Psoas muscle (tissue), 8 donors: ENCODE data around the gene GPR83. TPM values are rescaled to one million over a fixed set of nuclear protein-coding genes. Genes with fewer than 3 reads are reported as not detected.

Source experiments
- ATAC-seq, 4 donors: fragments of 200-7000 bp; cut with Tn5 transposase; one replicate each; pipeline ENCODE4 v1.9.1; 2020; ENCODE audit warnings: moderate library complexity in 3 of 4, mild to moderate bottlenecking in 2 of 4
- DNase-seq, 2 donors: peaks; one replicate each; pipeline ENCODE4 v3.0.0-alpha.2; 2020
- H3K27ac ChIP-seq: fragments of 200-600 bp; one replicate; pipeline ENCODE4 v1.8.0; 2022
- H3K27me3 ChIP-seq, 3 donors: fragments of 200-600 bp in 1 of 3; one replicate each; pipeline versions ENCODE4 v1.6.1 to v1.8.0; 2013 to 2022; ENCODE audit warnings: low read length in 2 of 3, mild to moderate bottlenecking in 2 of 3, moderate library complexity in 1 of 3; ENCODE audit not compliant: insufficient read depth in 3 of 3
- H3K36me3 ChIP-seq, 2 donors: fragments of 200-600 bp in 1 of 2; one replicate each; pipeline versions ENCODE4 v1.6.1 to v1.8.0; 2013 to 2022; ENCODE audit warnings: low read depth in 1 of 2, mild to moderate bottlenecking in 1 of 2, moderate library complexity in 1 of 2; ENCODE audit not compliant: insufficient read depth in 1 of 2
- H3K4me1 ChIP-seq: fragments of 200-600 bp; one replicate; pipeline ENCODE4 v1.8.0; 2022
- H3K4me3 ChIP-seq: fragments of 200-600 bp; one replicate; pipeline ENCODE4 v1.8.0; 2022; ENCODE audit warnings: mild to moderate bottlenecking
- H3K9me3 ChIP-seq: fragments of 200-600 bp; one replicate; pipeline ENCODE4 v1.8.0; 2022
- WGBS, 3 donors: extraction: QIAGEN DNeasy Blood & Tissue Kit; methylation state at CpG; one replicate each; pipeline versions ENCODE4 v1.1.6 to v1.1.7; 2013; 5-methylcytosine and 5-hydroxymethylcytosine counted together
- intact Hi-C, 2 donors: fragments of 100-400 bp; cut with DNase I; formaldehyde crosslinking; loops; one replicate each; pipeline versions ENCODE4 v1.11.0 to v1.14.2; 2022
- polyA plus RNA-seq, 3 donors: library from polyadenylated mRNA; stranded (reverse); fragments of 200-250 nt; gene quantifications; one replicate each; pipeline ENCODE4 v1.2.3, GENCODE V29; 2013
- total RNA-seq, 4 donors: library from RNA; stranded (reverse); fragmentation: NEBNext Ultra II Directional in 2 of 4; extraction: Animal tissue kit (Norgen Biotek cat#: 25700) in 2 of 4; gene quantifications; one replicate each; pipeline versions ENCODE4 v1.2.1 to v1.2.4, GENCODE V29; 2021 to 2023
- TF ChIP-seq, protein P1 (sequence below): fragments of 200-600 bp; IDR thresholded peaks from one replicate; pipeline ENCODE4 v1.8.0; 2022; ENCODE audit warnings: antibody characterized with exemption
- donor health status: healthy with polysubstance abuse.
- donor health status: DM: no; HTN: no; CAD: no; lungs with moderate emphysema.
- donor health status: Bipolar disorder and iron deficiency.
- donor health status: healthy.
- donor health status: DM: yes; HTN: yes; CAD: no.
- donor health status: DM: no; HTN: no; CAD: no.
- donor health status: DM: no; HTN: no; CAD: no.
- donor health status: DM: yes; HTN: yes; CAD: no.

GPR83 gene
- total and polyA plus RNA-seq, 7 donors, result 0.05 to 0.40 (median 0.12) TPM; not detected in 1

DNA sequence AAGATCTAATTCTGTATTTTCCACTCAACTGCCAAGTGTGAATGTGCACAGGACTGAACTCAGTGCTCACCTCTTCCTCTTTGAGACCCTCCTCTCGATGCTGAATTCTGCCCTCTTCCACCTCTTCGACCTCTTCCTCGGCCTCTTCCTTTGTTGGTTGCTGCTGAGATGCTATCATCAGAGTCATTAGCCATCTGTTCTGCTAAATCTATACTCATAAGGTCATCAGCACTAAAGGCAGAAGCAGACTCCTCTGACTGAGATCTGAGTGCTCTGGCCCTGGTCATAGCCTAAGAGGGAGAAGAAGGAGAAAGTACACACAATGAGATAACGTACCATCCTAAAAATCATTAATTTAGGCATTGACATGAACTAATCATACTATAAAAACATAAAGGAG is 45.9 kb upstream of the GPR83 start:
- WGBS, 3 donors, result 85 to 91% (median 86%) methylated on average over 4 of the region's 4 CpGs
- no peak for ATAC-seq

DNA sequence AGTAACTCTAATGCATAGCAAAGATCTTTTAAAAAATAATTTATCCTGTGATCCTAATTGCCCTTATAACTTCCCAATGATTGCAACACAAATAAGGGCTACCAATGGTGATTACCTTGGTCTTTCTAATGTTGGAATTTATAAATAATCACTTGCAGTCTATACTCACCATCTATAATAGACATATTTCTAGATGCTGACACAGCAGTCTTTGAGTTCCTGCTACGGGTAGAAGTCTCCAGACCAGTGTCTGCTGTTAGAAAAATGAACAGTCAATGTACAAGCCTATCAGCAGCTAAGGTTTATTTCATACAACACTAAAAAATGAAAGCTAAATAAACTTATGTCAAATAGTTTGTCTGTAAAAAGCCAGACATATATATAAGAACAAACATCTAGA is 44.4 kb upstream of the GPR83 start:
- Histone ChIP-seq H3K9me3 (no peaks in the 10 kb centered on the region), H3K27ac (no peak overlapping the region), H3K4me3 (no peak overlapping the region), H3K36me3 (peaks cover 0 to 46% of the 10 kb centered on the region in 2 donors), H3K4me1 (no peaks in the 10 kb centered on the region), H3K27me3 (no peaks in the 10 kb centered on the region)
- ATAC-seq, result no peak
- no peak for DNase-seq
- intact Hi-C loops, result no loop called here
- 93 to 95% (median 95%) methylated on average over 1 of the region's 1 CpG for WGBS, 3 donors
- TF ChIP-seq, protein P1, sequence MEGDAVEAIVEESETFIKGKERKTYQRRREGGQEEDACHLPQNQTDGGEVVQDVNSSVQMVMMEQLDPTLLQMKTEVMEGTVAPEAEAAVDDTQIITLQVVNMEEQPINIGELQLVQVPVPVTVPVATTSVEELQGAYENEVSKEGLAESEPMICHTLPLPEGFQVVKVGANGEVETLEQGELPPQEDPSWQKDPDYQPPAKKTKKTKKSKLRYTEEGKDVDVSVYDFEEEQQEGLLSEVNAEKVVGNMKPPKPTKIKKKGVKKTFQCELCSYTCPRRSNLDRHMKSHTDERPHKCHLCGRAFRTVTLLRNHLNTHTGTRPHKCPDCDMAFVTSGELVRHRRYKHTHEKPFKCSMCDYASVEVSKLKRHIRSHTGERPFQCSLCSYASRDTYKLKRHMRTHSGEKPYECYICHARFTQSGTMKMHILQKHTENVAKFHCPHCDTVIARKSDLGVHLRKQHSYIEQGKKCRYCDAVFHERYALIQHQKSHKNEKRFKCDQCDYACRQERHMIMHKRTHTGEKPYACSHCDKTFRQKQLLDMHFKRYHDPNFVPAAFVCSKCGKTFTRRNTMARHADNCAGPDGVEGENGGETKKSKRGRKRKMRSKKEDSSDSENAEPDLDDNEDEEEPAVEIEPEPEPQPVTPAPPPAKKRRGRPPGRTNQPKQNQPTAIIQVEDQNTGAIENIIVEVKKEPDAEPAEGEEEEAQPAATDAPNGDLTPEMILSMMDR, result no peak

More for the DNA sequence above, 45.9 kb upstream of the GPR83 start:
- no peak overlapping the region for H3K4me3 ChIP-seq
- H3K27me3 ChIP-seq, result no peaks in the 10 kb centered on the region
- H3K27ac ChIP-seq, result no peak overlapping the region
- TF ChIP-seq, protein P1, result no peak
- no peaks in the 10 kb centered on the region for H3K9me3 ChIP-seq
- peaks cover 0 to 42% of the 10 kb centered on the region in 2 donors for H3K36me3 ChIP-seq
- DNase-seq, result no peak
- no peaks in the 10 kb centered on the region for H3K4me1 ChIP-seq
- intact Hi-C loops, result no loop called here

DNA sequence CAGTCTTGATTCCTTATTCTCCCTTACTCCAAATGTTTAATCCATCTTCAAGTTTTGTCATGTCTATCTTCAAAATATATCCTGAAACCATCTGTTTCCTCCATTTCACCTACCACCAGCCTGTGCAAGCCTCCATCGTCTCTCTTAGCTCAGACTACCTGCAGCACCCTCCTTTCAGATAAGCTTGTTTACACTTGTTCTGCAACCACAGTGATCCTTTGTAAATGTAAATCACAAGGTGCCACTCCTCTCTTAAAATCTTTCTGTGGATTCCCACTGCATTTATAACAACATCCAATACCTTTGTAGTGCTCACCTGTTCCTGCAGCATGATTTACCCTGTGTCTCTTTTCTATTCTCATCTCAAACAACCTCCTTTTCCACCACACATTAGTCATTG is 31.8 kb upstream of the GPR83 start:
- no peak overlapping the region for H3K27ac ChIP-seq
- H3K36me3 ChIP-seq, result peaks cover 5 to 62% of the 10 kb centered on the region in 2 donors
- H3K4me3 ChIP-seq, result no peak overlapping the region
- 66 to 83% (median 68%) methylated on average over 1 of the region's 1 CpG for WGBS, 3 donors
- DNase-seq, result no peak
- H3K9me3 ChIP-seq, result peaks cover 1% of the 10 kb centered on the region
- TF ChIP-seq, protein P1, result no peak
- H3K4me1 ChIP-seq, result no peaks in the 10 kb centered on the region
- ATAC-seq, result no peak
- intact Hi-C loops, result no loop called here
- no peaks in the 10 kb centered on the region for H3K27me3 ChIP-seq

DNA sequence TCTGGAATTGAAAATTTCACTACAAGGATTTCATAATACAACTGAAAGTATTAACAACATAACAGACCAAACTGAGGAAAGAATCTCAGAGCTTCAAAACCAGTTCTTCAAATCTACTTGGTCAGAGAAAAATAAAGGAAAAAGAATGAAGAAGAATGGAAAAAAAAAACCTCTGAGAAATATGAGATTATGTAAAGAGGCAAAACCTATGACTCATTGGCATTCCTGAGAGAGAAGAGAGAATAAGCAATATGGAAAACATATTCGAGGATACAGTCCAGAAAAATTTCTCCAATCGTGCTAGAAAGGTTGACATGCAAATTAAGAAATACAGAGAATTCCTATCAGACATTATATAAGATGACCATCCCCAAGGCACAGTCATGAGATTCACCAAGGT is 23.4 kb upstream of the GPR83 start:
- 80 to 87% (median 81%) methylated on average over 2 of the region's 2 CpGs for WGBS, 3 donors
- intact Hi-C loops, result no loop called here

More for the DNA sequence above, 23.4 kb upstream of the GPR83 start:
- Histone ChIP-seq H3K27me3 (no peaks in the 10 kb centered on the region), H3K4me1 (no peaks in the 10 kb centered on the region), H3K36me3 (peaks cover 5 to 38% of the 10 kb centered on the region in 2 donors), H3K4me3 (no peak overlapping the region), H3K9me3 (peaks cover 6% of the 10 kb centered on the region), H3K27ac (no peak overlapping the region)
- ATAC-seq, result no peak
- no peak for DNase-seq
- TF ChIP-seq, protein P1, result no peak
